GM18526 (cell line): ENCODE results near the gene MYL11.

Experiments used
- POLR2A ChIP-seq: IDR thresholded peaks from 3 replicates; pipeline ENCODE4 v1.6.1; 2011; ENCODE audit not compliant: insufficient read length; ENCODE audit errors: extremely low read depth

MYL11 gene

DNA sequence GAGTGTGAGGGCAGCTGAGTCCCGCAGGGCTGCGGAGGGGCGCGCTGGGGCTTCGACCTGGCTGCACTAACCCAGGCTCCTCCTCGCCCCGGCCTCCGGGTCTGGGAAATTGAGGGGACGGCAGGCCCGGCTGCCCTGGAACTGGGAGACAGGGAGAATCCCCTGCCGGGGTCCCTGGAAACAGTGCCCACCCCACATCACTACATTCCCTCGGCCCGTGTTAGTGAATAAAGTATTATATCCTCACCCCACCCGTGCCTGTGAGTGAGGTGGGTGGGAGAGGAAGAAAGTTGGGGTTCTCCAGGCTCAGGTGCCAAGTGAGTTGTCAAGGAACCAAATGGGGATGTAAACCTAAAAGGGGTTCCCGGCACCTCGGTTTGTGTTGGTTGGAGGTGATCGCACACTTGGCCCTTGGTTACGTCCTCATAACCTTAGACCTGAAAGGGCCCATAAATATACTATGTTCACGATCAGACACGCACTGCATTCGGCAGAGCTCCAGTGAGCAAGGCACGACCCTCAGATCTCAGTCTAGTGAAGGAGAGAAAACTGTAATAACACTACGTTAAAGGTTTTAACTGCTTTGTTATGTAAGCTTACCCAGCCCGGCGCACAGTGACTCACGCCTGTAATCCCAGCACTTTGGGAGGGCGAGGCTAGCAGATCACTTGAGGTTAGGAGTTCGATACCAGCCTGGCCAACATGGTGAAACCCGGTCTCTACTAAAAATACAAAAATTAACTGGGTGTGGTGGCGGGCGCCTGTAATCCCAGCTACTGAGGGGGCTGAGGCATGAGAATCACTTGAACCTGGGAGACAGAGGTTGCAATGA is 44.0 kb downstream of the MYL11 start:
- TF ChIP-seq POLR2A = no peak

DNA sequence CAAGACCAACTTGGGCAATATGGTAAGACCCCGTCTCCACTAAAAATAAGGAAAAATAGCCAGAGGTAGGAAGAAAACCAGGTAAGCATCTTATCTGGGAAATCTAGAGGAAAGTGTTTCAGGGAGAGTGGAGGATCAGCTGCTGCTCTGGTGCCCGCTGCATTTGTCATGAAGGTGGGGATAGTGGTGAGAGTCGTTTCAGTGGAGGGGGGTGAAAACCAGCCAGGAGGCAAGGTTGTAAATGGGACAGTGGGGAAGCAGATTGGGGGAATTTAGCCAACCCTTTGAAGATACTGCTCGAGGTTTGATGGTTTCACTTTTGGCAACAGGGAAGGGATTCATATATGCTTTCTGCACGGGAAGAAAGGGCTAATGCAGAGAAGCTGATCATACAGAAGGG is 46.4 kb downstream of the MYL11 start:
- no peak for TF ChIP-seq POLR2A
